NT2/D1 (cell line): ENCODE measurements around the gene LZTR1.
A peak's percentile ranks its signal among the peaks of the same experiment; 100 is the strongest.

ENCODE experiments used
- DNase-seq: peaks from one replicate; pipeline ENCODE4 v3.0.0-alpha.2; 2011; ENCODE audit warnings: low read depth, low spot score
- H3K27me3 ChIP-seq: 2 replicates; pipeline ENCODE4 v1.6.0; 2011; ENCODE audit warnings: mild to moderate bottlenecking; ENCODE audit not compliant: insufficient read length, insufficient read depth
- H3K36me3 ChIP-seq: 2 replicates; pipeline ENCODE4 v1.6.1; 2011; ENCODE audit warnings: mild to moderate bottlenecking, low read length, mixed read lengths; ENCODE audit not compliant: insufficient read depth, insufficient read length
- H3K4me1 ChIP-seq: 2 replicates; pipeline ENCODE4 v1.5.1; 2011; ENCODE audit not compliant: insufficient read depth, insufficient read length
- H3K4me3 ChIP-seq: 2 replicates; pipeline ENCODE4 v1.5.1; 2011; ENCODE audit warnings: low read depth; ENCODE audit not compliant: insufficient read length
- H3K9ac ChIP-seq: 2 replicates; pipeline ENCODE4 v1.6.0; 2011; ENCODE audit warnings: low read depth; ENCODE audit not compliant: insufficient read length
- H3K9me3 ChIP-seq: 2 replicates; pipeline ENCODE4 v1.5.1; 2011; ENCODE audit warnings: mild to moderate bottlenecking, low read length; ENCODE audit not compliant: insufficient read depth
- SUZ12 ChIP-seq: IDR thresholded peaks from 2 replicates; pipeline ENCODE4 v1.6.1; 2011; ENCODE audit not compliant: insufficient read length, insufficient read depth; ENCODE audit errors: extremely low read depth
- YY1 ChIP-seq: IDR thresholded peaks from 2 replicates; pipeline ENCODE4 v1.6.1; 2011; ENCODE audit not compliant: insufficient read length, insufficient read depth
- ZNF274 ChIP-seq: IDR thresholded peaks from 2 replicates; pipeline ENCODE4 v1.6.1; 2011; ENCODE audit warnings: mild to moderate bottlenecking, low read depth, low read length

The LZTR1 gene

GRCh38 chr22:20957683-20958431, 24.2 kb upstream of the LZTR1 start:
- Histone ChIP-seq H3K4me1 (peaks cover 2% of the 10 kb centered on the region), H3K9ac (peak overlapping the region; percentile 81), H3K36me3 (peaks cover 15% of the 10 kb centered on the region), H3K27me3 (peaks cover 5% of the 10 kb centered on the region), H3K9me3 (no peaks in the 10 kb centered on the region), H3K4me3 (peak overlapping the region; percentile 63)
- no peak for TF ChIP-seq SUZ12
- no peak for TF ChIP-seq YY1
- TF ChIP-seq ZNF274: no peak
- no peak for DNase-seq

- no peak for DNase-seq
These were observed 22.3 kb upstream of the LZTR1 start for GRCh38 chr22:20959578-20960461.

GRCh38 chr22:20960609-20961008, 21.5 kb upstream of the LZTR1 start:
- Histone ChIP-seq H3K27me3 (peaks cover 31% of the 10 kb centered on the region), H3K36me3 (no peaks in the 10 kb centered on the region), H3K4me3 (no peak overlapping the region), H3K9ac (no peak overlapping the region), H3K9me3 (no peaks in the 10 kb centered on the region), H3K4me1 (peaks cover 5% of the 10 kb centered on the region)
- no peak for TF ChIP-seq YY1
- TF ChIP-seq ZNF274: no peak
- TF ChIP-seq SUZ12: no peak
- no peak for DNase-seq

More at GRCh38 chr22:20959578-20960461, 22.3 kb upstream of the LZTR1 start:
- Histone ChIP-seq H3K4me1 (peaks cover 2% of the 10 kb centered on the region), H3K9me3 (no peaks in the 10 kb centered on the region), H3K4me3 (no peak overlapping the region), H3K9ac (no peak overlapping the region), H3K27me3 (peaks cover 25% of the 10 kb centered on the region), H3K36me3 (no peaks in the 10 kb centered on the region)
- no peak for TF ChIP-seq YY1
- no peak for TF ChIP-seq SUZ12
- no peak for TF ChIP-seq ZNF274

- peaks cover 50% of the 10 kb centered on the region for H3K27me3 ChIP-seq
- no peak overlapping the region for H3K4me3 ChIP-seq
- H3K36me3 ChIP-seq: no peaks in the 10 kb centered on the region
- H3K9ac ChIP-seq: no peak overlapping the region
- no peak for TF ChIP-seq SUZ12
- no peak for TF ChIP-seq ZNF274
- TF ChIP-seq YY1: no peak
- no peak for DNase-seq
- no peaks in the 10 kb centered on the region for H3K9me3 ChIP-seq
- H3K4me1 ChIP-seq: peaks cover 9% of the 10 kb centered on the region
These were observed 19.6 kb upstream of the LZTR1 start for GRCh38 chr22:20962491-20962945.

GRCh38 chr22:20963201-20964052, 18.7 kb upstream of the LZTR1 start:
- TF ChIP-seq YY1: no peak
- TF ChIP-seq ZNF274: no peak
- TF ChIP-seq SUZ12: no peak
- Histone ChIP-seq H3K9ac (no peak overlapping the region), H3K4me3 (no peak overlapping the region), H3K27me3 (peaks cover 51% of the 10 kb centered on the region), H3K36me3 (no peaks in the 10 kb centered on the region), H3K9me3 (no peaks in the 10 kb centered on the region), H3K4me1 (peaks cover 14% of the 10 kb centered on the region)
- no peak for DNase-seq

- peaks cover 58% of the 10 kb centered on the region for H3K27me3 ChIP-seq
- TF ChIP-seq ZNF274 (no peak), YY1 (no peak), SUZ12 (no peak)
These were observed 17.9 kb upstream of the LZTR1 start for GRCh38 chr22:20964090-20964798.

More at GRCh38 chr22:20964090-20964798, 17.9 kb upstream of the LZTR1 start:
- Histone ChIP-seq H3K4me3 (peak overlapping the region; percentile 4), H3K9me3 (no peaks in the 10 kb centered on the region), H3K4me1 (peaks cover 17% of the 10 kb centered on the region), H3K36me3 (no peaks in the 10 kb centered on the region), H3K9ac (no peak overlapping the region)
- no peak for DNase-seq
